ENCODE results near the gene LIAS. TPM values are rescaled to one million over a fixed set of nuclear protein-coding genes. Genes with fewer than 3 reads are reported as not detected.

The LIAS gene
- total RNA-seq, 2 experiments from 2014 or later, result 14.2 to 14.5 TPM

Small RNAs within 50 kb of the gene (microRNA-seq; reads per million reads assigned to microRNA genes)
- gene MIR5591 (ENCODE audit: borderline microRNAs expressed, borderline replicate concordance), result not detected

Other genes with a start within 250 kb of the LIAS start
- gene RFC1, start 92.7 kb upstream of the LIAS start, total RNA-seq, result 10 to 100 TPM; 78.3 to 96.5 TPM
- not detected for gene KLB, start 52.1 kb upstream of the LIAS start, total RNA-seq
- gene RPL9, start 134 bp upstream of the LIAS start, total RNA-seq, result 1,000 to 10,000 TPM in 1 of 2 experiments, 100 to 1,000 TPM in 1; 868 to 1,019 TPM
- gene UGDH, start 68.4 kb downstream of the LIAS start, total RNA-seq, result 10 to 100 TPM; 12.3 TPM
- gene SMIM14, start 179.8 kb downstream of the LIAS start, total RNA-seq, result 1 to 10 TPM; 4.4 to 5.2 TPM
- gene UBE2K, start 239.1 kb downstream of the LIAS start, total RNA-seq, result 10 to 100 TPM; 69.3 to 90.8 TPM

Measured in activated CD4-positive, alpha-beta T cell treated with anti-CD3 and anti-CD28 coated beads, Interleukin-2, amount 10 ng/mL, durations not matched to agents 7 days and 5 days (primary cell).